Measurements from ENCODE around the gene DND1. TPM values are rescaled to one million over a fixed set of nuclear protein-coding genes. Genes with fewer than 3 reads are reported as not detected.
"Not testable (repeated sequence)": the region's sequence is repeated elsewhere in the genome, so short reads cannot be mapped to it uniquely, and the experiment has no call there.

Gene DND1
- total RNA-seq (1 to 10 TPM; 3.4 to 3.7 TPM), polyA plus RNA-seq (under 1 TPM in 1 of 3 donors, not detected in 2; 0.17 TPM), total RNA-seq (0 to 3.5 (median 1.7) reads per million in 6 experiments)

GRCh38 chr5:140673187-140673976 is at the start of gene DND1:
TSS of gene DND1 (minus strand) at chr5:140673576. CDS start at chr5:140673542, 34 bp downstream.
- DNase-seq (no peak), ATAC-seq (peak in 1 of 2 donors; percentile 24)
- POLR2A ChIA-PET, result no interaction called here
- H3K27me3 Mint-ChIP-seq, result no peaks in the 10 kb centered on the region
- peaks cover 0 to 12% (median under 1%) of the 10 kb centered on the region in 4 donors for H3K4me1 Mint-ChIP-seq
- H3K36me3 Mint-ChIP-seq, result peaks cover 0 to 74% (median 10%) of the 10 kb centered on the region in 3 donors
- no peak within 1 kb of the TSS for H3K4me3 Mint-ChIP-seq
- H3K27ac Mint-ChIP-seq, result peak within 1 kb of the TSS in 5 of 10 donors; percentile 11 to 80 (median 59)
- no peaks in the 10 kb centered on the region for H3K9me3 Mint-ChIP-seq

DNA sequence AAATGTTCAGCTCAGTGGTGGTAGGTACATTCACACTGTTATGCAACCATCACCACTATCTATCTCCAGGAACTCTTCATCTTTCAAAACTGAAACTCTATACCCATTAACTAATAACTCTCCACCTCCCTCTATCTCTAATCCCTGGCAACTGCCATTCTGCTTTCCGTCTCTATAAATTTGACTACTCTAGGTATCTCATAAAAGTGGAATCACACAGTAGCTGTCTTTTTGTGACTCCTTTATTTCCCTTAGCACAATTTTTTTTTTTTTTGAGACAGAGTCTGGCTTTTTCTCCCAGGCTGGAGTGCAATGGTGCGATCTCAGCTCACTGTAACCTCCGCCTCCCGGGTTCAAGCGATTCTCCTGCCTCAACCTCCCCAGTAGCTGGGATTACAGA is 48.0 kb upstream of the DND1 start:
- POLR2A ChIA-PET, DNase-seq: not testable (repeated sequence)
- H3K4me1 Mint-ChIP-seq, result peaks cover 4 to 11% (median 10%) of the 10 kb centered on the region in 4 donors

GRCh38 chr5:140720738-140721137 is 47.4 kb upstream of the DND1 start:
- Mint-ChIP-seq H3K4me3 (peak overlapping the region in 1 of 10 donors; percentile 39), H3K27ac (peak overlapping the region in 2 of 10 donors; percentile 25 to 27), H3K27me3 (peaks cover 6 to 37% (median 8%) of the 10 kb centered on the region in 5 donors)
- H3K36me3 Mint-ChIP-seq, H3K9me3 Mint-ChIP-seq, POLR2A ChIA-PET, DNase-seq, H3K4me1 Mint-ChIP-seq, ATAC-seq: not testable (repeated sequence)

More for the DNA sequence above, 48.0 kb upstream of the DND1 start:
- H3K27me3 Mint-ChIP-seq, result peaks cover 6 to 37% (median 14%) of the 10 kb centered on the region in 5 donors
- H3K4me3 Mint-ChIP-seq, H3K9me3 Mint-ChIP-seq, H3K36me3 Mint-ChIP-seq, H3K27ac Mint-ChIP-seq, ATAC-seq: not testable (repeated sequence)

DNA sequence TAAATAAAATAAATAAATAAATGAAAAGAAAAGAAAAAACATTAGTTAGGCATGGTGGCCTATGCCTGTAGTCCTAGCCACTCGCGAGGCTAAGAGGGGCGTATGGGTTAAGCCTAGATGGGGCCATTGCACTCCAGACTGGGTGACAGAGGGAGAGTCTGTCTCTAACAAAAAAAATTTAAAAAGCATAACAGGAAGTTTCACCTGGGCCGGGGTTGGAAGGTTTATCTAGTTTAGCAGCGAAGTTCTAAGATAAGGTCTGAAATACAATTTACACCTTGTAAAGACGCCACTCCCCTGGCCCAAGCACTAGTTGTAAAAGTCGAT is 44.9 kb upstream of the DND1 start:
- ATAC-seq (no peak), DNase-seq (no peak)
- Mint-ChIP-seq H3K27ac (no peak overlapping the region), H3K4me3 (peak overlapping the region in 1 of 10 donors; percentile 26), H3K9me3 (no peaks in the 10 kb centered on the region), H3K4me1 (peaks cover 0 to 3% (median under 1%) of the 10 kb centered on the region in 4 donors), H3K36me3 (no peaks in the 10 kb centered on the region), H3K27me3 (peaks cover 3 to 25% (median 5%) of the 10 kb centered on the region in 5 donors)
- POLR2A ChIA-PET, result no interaction called here

- H3K27ac Mint-ChIP-seq, ATAC-seq, DNase-seq, H3K27me3 Mint-ChIP-seq, H3K4me3 Mint-ChIP-seq, H3K9me3 Mint-ChIP-seq, H3K36me3 Mint-ChIP-seq, POLR2A ChIA-PET: not testable (repeated sequence)
- peaks cover 3 to 14% (median 5%) of the 10 kb centered on the region in 4 donors for H3K4me1 Mint-ChIP-seq
Observed at GRCh38 chr5:140716238-140716637, 42.9 kb upstream of the DND1 start.

DNA sequence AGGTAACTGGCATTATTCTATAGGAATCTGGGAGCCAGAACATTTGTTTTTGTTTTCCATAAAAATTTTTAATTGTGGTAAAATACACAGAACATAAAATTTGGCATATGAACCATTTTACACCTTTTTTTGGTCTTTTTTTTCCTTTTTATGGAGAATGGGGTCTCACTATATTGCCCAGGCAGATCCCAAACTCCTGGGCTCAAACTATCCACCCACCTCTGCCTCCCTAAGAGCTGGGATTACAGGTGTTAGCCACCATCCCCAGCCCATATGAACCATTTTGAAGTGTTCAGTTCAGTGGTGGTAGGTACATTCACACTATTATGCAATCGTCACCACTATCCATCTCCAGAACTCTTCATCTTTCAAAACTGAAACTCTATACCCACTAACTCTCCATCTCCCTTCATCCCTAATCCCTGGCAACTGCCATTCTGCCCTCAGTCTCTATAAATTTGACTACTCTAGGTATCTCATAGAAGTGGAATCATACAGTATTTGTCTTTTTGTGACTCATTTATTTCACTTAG is 40.3 kb upstream of the DND1 start:
- H3K4me1 Mint-ChIP-seq, result peaks cover 11 to 24% (median 18%) of the 10 kb centered on the region in 4 donors
- ATAC-seq, result no peak

GRCh38 chr5:140711794-140712193 is 38.4 kb upstream of the DND1 start:
- ATAC-seq (no peak), DNase-seq (no peak)
- Mint-ChIP-seq H3K9me3 (peaks cover 0 to 8% (median 0%) of the 10 kb centered on the region in 9 donors), H3K4me1 (peaks cover 11 to 24% (median 18%) of the 10 kb centered on the region in 4 donors), H3K36me3 (peaks cover 0 to 16% (median 0%) of the 10 kb centered on the region in 3 donors), H3K27me3 (no peaks in the 10 kb centered on the region), H3K27ac (peak overlapping the region in 8 of 10 donors; percentile 41 to 100 (median 98)), H3K4me3 (peak overlapping the region; percentile 60 to 100 (median 99))
- POLR2A ChIA-PET, result interaction anchor here (0.9 to 3.7 kb wide), 9 partner anchors 11 to 605 kb away, joined by 3 to 44 read pairs (median 12); partner anchors contain the start of genes ANKHD1, APBB3, CD14 and EIF4EBP3

More for the DNA sequence above, 40.3 kb upstream of the DND1 start:
- no peak for DNase-seq
- POLR2A ChIA-PET, result interaction anchor here (0.7 kb wide), 1 partner anchor 156 kb away, joined by 4 read pairs; the partner anchor contains the start of gene SRA1
- H3K27ac Mint-ChIP-seq, result peak overlapping the region in 1 of 10 donors; percentile 22
- peaks cover 0 to 8% (median 0%) of the 10 kb centered on the region in 3 donors for H3K36me3 Mint-ChIP-seq
- no peaks in the 10 kb centered on the region for H3K27me3 Mint-ChIP-seq
- H3K4me3 Mint-ChIP-seq, result no peak overlapping the region
- H3K9me3 Mint-ChIP-seq, result peaks cover 0 to 8% (median 0%) of the 10 kb centered on the region in 9 donors

GRCh38 chr5:140710899-140711552 is 37.6 kb upstream of the DND1 start:
- Mint-ChIP-seq H3K9me3 (peaks cover 0 to 8% (median 0%) of the 10 kb centered on the region in 9 donors), H3K27ac (peak overlapping the region; percentile 97 to 100 (median 98)), H3K36me3 (peaks cover 0 to 24% (median 0%) of the 10 kb centered on the region in 3 donors), H3K27me3 (no peaks in the 10 kb centered on the region), H3K4me3 (peak overlapping the region; percentile 93 to 100 (median 99)), H3K4me1 (peaks cover 11 to 24% (median 18%) of the 10 kb centered on the region in 4 donors)
- ATAC-seq (peak; percentile 86 to 87), DNase-seq (peak; percentile 36 to 95 (median 86))
- POLR2A ChIA-PET, result interaction anchor here (0.6 to 3.7 kb wide), 18 partner anchors 9 to 610 kb away, joined by 3 to 44 read pairs (median 6); partner anchors contain the start of genes ANKHD1, APBB3, CD14 and EIF4EBP3

- peaks cover 12 to 24% (median 18%) of the 10 kb centered on the region in 4 donors for H3K4me1 Mint-ChIP-seq
- ATAC-seq, DNase-seq, H3K27me3 Mint-ChIP-seq, H3K9me3 Mint-ChIP-seq: not testable (repeated sequence)
- peak overlapping the region in 6 of 10 donors; percentile 9 to 100 (median 81) for H3K27ac Mint-ChIP-seq
- POLR2A ChIA-PET, result interaction anchor here (3.6 to 3.7 kb wide), 2 partner anchors 8 to 17 kb away, joined by 41 to 44 read pairs; partner anchors contain the start of genes HARS1, HARS2 and ZMAT2
- H3K36me3 Mint-ChIP-seq, result peaks cover 5 to 47% (median 8%) of the 10 kb centered on the region in 3 donors
- H3K4me3 Mint-ChIP-seq, result peak overlapping the region in 2 of 10 donors; percentile 99 to 100
Observed at GRCh38 chr5:140708787-140709186, 35.4 kb upstream of the DND1 start.

- Mint-ChIP-seq H3K27me3 (no peaks in the 10 kb centered on the region), H3K27ac (peak overlapping the region in 7 of 10 donors; percentile 19 to 78 (median 38)), H3K4me1 (peaks cover 12 to 23% (median 18%) of the 10 kb centered on the region in 4 donors), H3K36me3 (peaks cover 5 to 56% (median 8%) of the 10 kb centered on the region in 3 donors), H3K9me3 (peaks cover 0 to 8% (median 0%) of the 10 kb centered on the region in 9 donors), H3K4me3 (peak overlapping the region in 1 of 10 donors; percentile 32)
- DNase-seq (no peak), ATAC-seq (no peak)
- POLR2A ChIA-PET, result interaction anchor here (0.7 to 1.1 kb wide), 2 partner anchors 17 to 307 kb away, joined by 3 read pairs; partner anchors contain the start of genes HARS1 and HARS2
Observed at GRCh38 chr5:140707812-140708211, 34.4 kb upstream of the DND1 start.

GRCh38 chr5:140700177-140701144 is 27.1 kb upstream of the DND1 start, which contains the start of gene ZMAT2:
TSS of gene ZMAT2 (plus strand) at chr5:140700447. CDS start at chr5:140700461, 14 bp downstream.
- no peaks in the 10 kb centered on the region for H3K27me3 Mint-ChIP-seq
- H3K4me1 Mint-ChIP-seq, result peaks cover 23 to 33% (median 31%) of the 10 kb centered on the region in 4 donors
- H3K36me3 Mint-ChIP-seq, result peaks cover 12 to 89% (median 27%) of the 10 kb centered on the region in 3 donors
- peak within 1 kb of the TSS; percentile 91 to 100 (median 98) for H3K4me3 Mint-ChIP-seq
- H3K9me3 Mint-ChIP-seq, result no peaks in the 10 kb centered on the region
- H3K27ac Mint-ChIP-seq, result peak within 1 kb of the TSS; percentile 93 to 99 (median 98)
- POLR2A ChIA-PET, result interaction anchor here (0.5 to 3.3 kb wide), 9 partner anchors 9 to 1692 kb away, joined by 3 to 41 read pairs (median 10); partner anchors contain the start of genes ANKHD1, EIF4EBP3, HARS1 and HARS2
- ATAC-seq (peak; percentile 97 to 98), DNase-seq (peak; percentile 79 to 97 (median 92))
